Left ventricle myocardium inferior (tissue), 1 donor: ENCODE results near the gene TMEM26. TPM values are rescaled to one million over a fixed set of nuclear protein-coding genes. Genes with fewer than 3 reads are reported as not detected.
A peak's percentile ranks its signal among the peaks of the same experiment; 100 is the strongest.

Source experiments
- DNase-seq: peaks from one replicate; pipeline ENCODE4 v3.0.0-alpha.2; 2020
- H3K27ac ChIP-seq: fragments of 200-600 bp; replicated peaks from 2 replicates; pipeline ENCODE4 v1.8.0; 2021
- H3K27me3 ChIP-seq: fragments of 200-600 bp; 2 replicates; pipeline ENCODE4 v1.8.0; 2021; ENCODE audit warnings: low read depth
- H3K36me3 ChIP-seq: fragments of 200-600 bp; 2 replicates; pipeline ENCODE4 v1.8.0; 2021
- H3K4me1 ChIP-seq: fragments of 200-600 bp; 2 replicates; pipeline ENCODE4 v1.8.0; 2021
- H3K4me3 ChIP-seq: fragments of 200-600 bp; 2 replicates; pipeline ENCODE4 v1.8.0; 2021; ENCODE audit warnings: mild to moderate bottlenecking, moderate library complexity
- H3K9me3 ChIP-seq: fragments of 200-600 bp; replicated peaks from 2 replicates; pipeline ENCODE4 v1.8.0; 2021
- intact Hi-C: fragments of 100-400 bp; cut with micrococcal nuclease; formaldehyde crosslinking; loops from one replicate; pipeline ENCODE4 v1.11.0; 2022
- total RNA-seq: library from RNA; stranded (reverse); fragmentation: NEBNext Ultra II Directional; extraction: Animal tissue kit (Norgen Biotek cat#: 25700); gene quantifications from one replicate; pipeline ENCODE4 v1.2.1, GENCODE V29; 2021
- TF ChIP-seq, protein P1 (sequence below): fragments of 200-600 bp; IDR thresholded peaks from 2 replicates; pipeline ENCODE4 v1.8.0; 2021; ENCODE audit warnings: antibody characterized with exemption, mild to moderate bottlenecking, borderline replicate concordance
- donor health status: DM: no; HTN: yes; CAD: no; lungs with severe emphysema.

Gene TMEM26
- total RNA-seq, 1 donor from 2014 or later = 0.30 TPM

DNA sequence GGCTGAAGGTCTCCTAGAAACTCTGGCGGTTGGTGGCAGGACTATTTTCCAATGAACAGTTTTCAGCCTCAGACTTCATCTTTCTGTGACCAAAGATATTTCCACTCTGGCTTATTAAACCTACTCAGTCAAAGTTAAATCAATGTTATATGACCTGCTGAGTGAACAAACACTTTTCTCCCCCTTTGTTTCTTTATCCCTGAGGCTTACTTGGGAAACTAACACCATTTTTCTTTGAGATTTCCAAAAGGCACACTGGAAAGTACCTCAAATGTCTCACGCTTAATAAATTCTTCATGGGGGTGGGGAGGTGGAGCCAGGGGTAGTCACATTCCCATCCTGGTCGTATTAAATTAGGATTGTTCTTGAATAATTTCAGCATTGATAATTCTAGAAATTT is 1.8 kb downstream of the TMEM26 start:
- Histone ChIP-seq H3K4me3 (no peak overlapping the region), H3K27ac (no peak overlapping the region), H3K9me3 (no peaks in the 10 kb centered on the region), H3K27me3 (peaks cover 45% of the 10 kb centered on the region), H3K36me3 (no peaks in the 10 kb centered on the region), H3K4me1 (peaks cover 22% of the 10 kb centered on the region)
- TF ChIP-seq, protein P1, sequence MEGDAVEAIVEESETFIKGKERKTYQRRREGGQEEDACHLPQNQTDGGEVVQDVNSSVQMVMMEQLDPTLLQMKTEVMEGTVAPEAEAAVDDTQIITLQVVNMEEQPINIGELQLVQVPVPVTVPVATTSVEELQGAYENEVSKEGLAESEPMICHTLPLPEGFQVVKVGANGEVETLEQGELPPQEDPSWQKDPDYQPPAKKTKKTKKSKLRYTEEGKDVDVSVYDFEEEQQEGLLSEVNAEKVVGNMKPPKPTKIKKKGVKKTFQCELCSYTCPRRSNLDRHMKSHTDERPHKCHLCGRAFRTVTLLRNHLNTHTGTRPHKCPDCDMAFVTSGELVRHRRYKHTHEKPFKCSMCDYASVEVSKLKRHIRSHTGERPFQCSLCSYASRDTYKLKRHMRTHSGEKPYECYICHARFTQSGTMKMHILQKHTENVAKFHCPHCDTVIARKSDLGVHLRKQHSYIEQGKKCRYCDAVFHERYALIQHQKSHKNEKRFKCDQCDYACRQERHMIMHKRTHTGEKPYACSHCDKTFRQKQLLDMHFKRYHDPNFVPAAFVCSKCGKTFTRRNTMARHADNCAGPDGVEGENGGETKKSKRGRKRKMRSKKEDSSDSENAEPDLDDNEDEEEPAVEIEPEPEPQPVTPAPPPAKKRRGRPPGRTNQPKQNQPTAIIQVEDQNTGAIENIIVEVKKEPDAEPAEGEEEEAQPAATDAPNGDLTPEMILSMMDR = no peak
- intact Hi-C loops = no loop called here
- DNase-seq = no peak

DNA sequence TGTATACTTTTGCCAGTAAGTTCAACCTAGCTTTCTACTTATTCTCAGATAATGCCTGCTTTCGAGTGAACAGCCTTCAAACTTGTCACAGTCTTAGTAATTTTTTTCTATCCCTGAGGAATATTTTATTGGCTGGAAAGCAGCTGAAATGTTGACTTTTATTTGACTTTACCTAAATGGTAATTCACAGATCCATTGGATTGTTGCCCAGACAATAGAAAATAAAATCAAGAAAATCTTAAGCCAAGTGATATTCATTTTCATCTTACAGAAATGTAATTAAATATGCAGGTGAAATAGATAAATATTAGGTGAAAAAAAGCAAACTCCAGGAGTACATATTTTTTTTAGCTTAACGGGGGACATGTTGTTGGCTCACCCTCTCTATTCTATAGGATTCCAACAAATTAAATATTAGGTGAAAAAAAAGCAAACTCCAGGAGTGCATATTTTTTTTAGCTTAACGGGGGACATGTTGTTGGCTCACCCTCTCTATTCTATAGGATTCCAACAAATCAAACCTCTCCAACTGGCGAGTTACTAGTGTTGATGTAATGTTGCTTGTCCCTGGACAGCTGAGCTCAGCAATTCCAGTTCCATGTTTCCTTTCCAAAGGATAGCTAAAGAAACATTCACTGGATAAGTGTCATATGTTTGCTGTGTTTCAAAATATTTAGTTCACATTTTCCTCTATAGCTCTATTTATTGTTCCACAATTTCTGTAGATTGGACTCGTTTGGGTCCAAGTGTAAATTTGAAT is 4.2 kb downstream of the TMEM26 start:
- intact Hi-C loops = no loop called here
- TF ChIP-seq, protein P1 = no peak
- Histone ChIP-seq H3K27ac (no peak overlapping the region), H3K36me3 (no peaks in the 10 kb centered on the region), H3K9me3 (no peaks in the 10 kb centered on the region), H3K4me1 (peaks cover 17% of the 10 kb centered on the region), H3K27me3 (peaks cover 33% of the 10 kb centered on the region), H3K4me3 (no peak overlapping the region)
- DNase-seq = no peak

DNA sequence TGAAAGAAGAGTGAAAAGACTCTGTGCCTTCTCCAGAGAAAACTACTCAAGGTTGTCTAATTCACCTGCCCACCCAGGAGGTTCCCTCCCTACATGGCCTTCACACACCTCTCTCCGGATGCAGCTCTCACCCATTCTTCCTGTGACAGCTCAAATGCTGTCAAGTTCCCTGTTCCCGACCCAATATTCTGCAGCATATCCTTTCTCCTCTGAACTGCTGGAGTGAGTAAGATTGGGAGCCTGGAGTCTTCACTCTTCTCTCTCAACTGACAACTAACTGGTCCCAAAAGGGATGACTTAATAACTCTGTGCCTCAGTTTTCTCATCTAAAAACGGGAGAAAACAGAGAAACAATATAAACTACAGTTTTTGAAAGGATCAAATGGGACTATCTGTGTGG is 5.1 kb downstream of the TMEM26 start:
- Histone ChIP-seq H3K4me3 (no peak overlapping the region), H3K27ac (no peak overlapping the region), H3K4me1 (peaks cover 11% of the 10 kb centered on the region), H3K27me3 (peaks cover 24% of the 10 kb centered on the region), H3K36me3 (no peaks in the 10 kb centered on the region), H3K9me3 (no peaks in the 10 kb centered on the region)
- no peak for DNase-seq
- TF ChIP-seq, protein P1 = no peak
- intact Hi-C loops = no loop called here

DNA sequence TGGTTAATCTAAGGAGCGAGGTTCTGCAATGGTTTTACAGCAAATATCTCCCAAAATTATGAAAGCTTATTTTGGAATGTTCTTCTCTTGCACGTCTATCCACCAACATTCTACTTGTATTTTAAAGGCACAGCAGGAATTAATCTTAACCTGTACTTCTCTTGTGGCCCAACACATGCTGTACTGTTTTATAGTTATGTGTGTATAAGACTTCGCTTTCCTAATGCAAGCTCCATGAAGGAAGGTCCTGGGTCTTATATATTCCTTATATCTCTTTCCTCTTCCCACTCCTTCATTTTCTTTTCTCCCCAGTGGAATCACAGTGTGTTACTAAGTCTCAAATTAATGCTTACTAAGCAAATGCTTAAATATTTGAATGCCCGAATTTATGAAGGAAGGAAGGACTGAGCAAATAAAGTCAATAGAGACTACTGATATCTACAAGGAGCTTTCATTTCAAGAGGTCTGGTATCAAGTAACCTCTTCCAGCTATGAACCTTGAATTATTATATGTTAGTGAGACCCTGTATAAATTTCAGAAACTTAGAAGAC is 14.0 kb downstream of the TMEM26 start:
- Histone ChIP-seq H3K36me3 (no peaks in the 10 kb centered on the region), H3K4me3 (no peak overlapping the region), H3K4me1 (peaks cover 12% of the 10 kb centered on the region), H3K27me3 (no peaks in the 10 kb centered on the region), H3K9me3 (no peaks in the 10 kb centered on the region), H3K27ac (peak overlapping the region; percentile 61)
- TF ChIP-seq, protein P1 = no peak
- no peak for DNase-seq
- intact Hi-C loops = no loop called here

DNA sequence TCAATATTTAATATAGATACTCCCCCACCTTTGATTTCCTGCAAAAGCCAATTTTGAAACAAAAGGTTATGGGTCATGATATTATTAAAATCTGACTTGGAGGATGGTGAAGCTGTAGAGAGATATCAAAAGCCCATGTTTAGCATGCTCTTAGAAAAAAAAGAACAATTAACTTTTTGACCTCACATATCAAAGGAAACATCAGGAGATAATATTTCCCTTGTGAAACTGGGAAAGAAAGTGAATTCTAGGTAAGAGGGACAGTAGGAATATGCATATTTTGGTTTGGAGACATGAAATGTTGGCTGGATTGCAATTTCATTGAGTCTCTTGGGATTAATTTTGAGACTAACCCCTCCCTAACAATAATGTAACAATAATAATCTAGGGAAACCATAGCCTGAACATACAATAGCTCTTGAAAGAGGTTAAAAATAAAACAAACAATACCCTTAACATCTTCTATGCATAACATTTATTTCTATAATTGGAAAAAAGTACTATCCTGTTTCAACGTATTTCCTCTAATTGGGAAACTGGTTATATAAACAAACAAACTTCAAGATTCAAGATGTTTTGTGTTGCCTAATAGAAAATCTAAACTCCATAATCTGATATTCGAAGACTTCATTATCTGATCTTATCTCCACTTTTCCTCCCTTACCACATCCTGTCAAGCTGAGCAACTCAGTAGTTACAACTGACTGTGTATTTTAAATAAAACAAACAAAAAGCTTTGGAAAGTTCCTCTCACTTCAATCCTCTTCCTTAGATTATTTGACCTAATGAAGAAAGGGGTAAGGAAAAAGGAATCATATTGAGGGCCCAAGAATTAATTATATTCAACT is 14.8 kb downstream of the TMEM26 start:
- Histone ChIP-seq H3K27me3 (no peaks in the 10 kb centered on the region), H3K9me3 (no peaks in the 10 kb centered on the region), H3K27ac (peak overlapping the region; percentile 61), H3K4me1 (peaks cover 12% of the 10 kb centered on the region), H3K36me3 (no peaks in the 10 kb centered on the region), H3K4me3 (no peak overlapping the region)
- intact Hi-C loops = no loop called here
- TF ChIP-seq, protein P1 = no peak
- DNase-seq = no peak
